GM13977 (cell line): ENCODE measurements around the gene EPS8L1.

Experiments used
- DNase-seq: peaks from one replicate; pipeline ENCODE4 v3.0.0; 2012; ENCODE audit warnings: low spot score
- CTCF ChIP-seq: IDR thresholded peaks from 2 replicates; pipeline ENCODE4 v1.5.1; 2012; ENCODE audit warnings: mild to moderate bottlenecking, control low read depth; ENCODE audit not compliant: insufficient read depth; ENCODE audit errors: extremely low read depth, missing control alignments
- in situ Hi-C: fragments of 300-500 bp; cut with MboI; formaldehyde crosslinking; loops from one replicate; pipeline ENCODE4 v1.12.0; 2022; ENCODE audit warnings: low sequenced_read_pairs, low pct_unique_long_range_greater_than_20kb, mixed read lengths, inconsistent platforms; ENCODE audit not compliant: unreplicated experiment

The EPS8L1 gene

GRCh38 chr19:55116232-55116858 lies 40.7 kb downstream of the EPS8L1 start:
- no peak for TF ChIP-seq CTCF
- DNase-seq, result peak; percentile 79

GRCh38 chr19:55116859-55117662 lies 41.4 kb downstream of the EPS8L1 start, which contains the start of gene PPP1R12C:
PPP1R12C (minus strand) TSS chr19:55117637; CDS start chr19:55117543, 94 bp downstream.
- no peak for DNase-seq
- TF ChIP-seq CTCF, result no peak
- in situ Hi-C loops, result loop anchor here (25.0 kb wide), 1 partner anchor 655 kb away; the partner anchor contains the start of genes CDC42EP5 and LENG9

More at GRCh38 chr19:55116232-55116858, 40.7 kb downstream of the EPS8L1 start:
- in situ Hi-C loops, result loop anchor here (25.0 kb wide), 1 partner anchor 654 kb away; the partner anchor contains the start of genes CDC42EP5 and LENG9

- in situ Hi-C loops, result loop anchor here (25.0 kb wide), 1 partner anchor 656 kb away; the partner anchor contains the start of genes CDC42EP5 and LENG9
- peak; percentile 100 for DNase-seq
- TF ChIP-seq CTCF, result no peak
Observed at GRCh38 chr19:55117663-55118391, 42.2 kb downstream of the EPS8L1 start.

- TF ChIP-seq CTCF, result no peak
- in situ Hi-C loops, result loop anchor here (25.0 kb wide), 1 partner anchor 656 kb away; the partner anchor contains the start of genes CDC42EP5 and LENG9
Observed at GRCh38 chr19:55118401-55118991, 42.8 kb downstream of the EPS8L1 start.

GRCh38 chr19:55119053-55119452 lies 43.4 kb downstream of the EPS8L1 start:
- no peak for DNase-seq
- in situ Hi-C loops, result loop anchor here (25.0 kb wide), 1 partner anchor 657 kb away; the partner anchor contains the start of genes CDC42EP5 and LENG9
- TF ChIP-seq CTCF, result no peak

More at GRCh38 chr19:55118401-55118991, 42.8 kb downstream of the EPS8L1 start:
- no peak for DNase-seq
